Measurements from ENCODE around the gene TCHH. TPM values are rescaled to one million over a fixed set of nuclear protein-coding genes. Genes with fewer than 3 reads are reported as not detected.

The TCHH gene
- total and polyA plus RNA-seq, 2 of the 13 experiments (the other 11 are each of a cell fraction or from before 2014, with no cell fraction given), result not detected

- no peak for TF ChIP-seq ZNF770 (CRISPR knock-in tag; IDR thresholded peaks at IDR 0.05)
- TF ChIP-seq ZNF607 (CRISPR knock-in tag; IDR thresholded peaks at IDR 0.05; ENCODE audit: borderline replicate concordance), result no peak
- TF ChIP-seq MAZ (IDR thresholded peaks at IDR 0.05; ENCODE audit: borderline replicate concordance, low read depth, low read length), result no peak
- TF ChIP-seq MAZ (CRISPR knock-in tag; IDR thresholded peaks at IDR 0.05; ENCODE audit: low read depth), result no peak
- TF ChIP-seq NKX3-1 (CRISPR knock-in tag; IDR thresholded peaks at IDR 0.05), result no peak
- TF ChIP-seq ZBTB40 (IDR thresholded peaks at IDR 0.05), result no peak
- TF ChIP-seq ZBTB40 (CRISPR knock-in tag; IDR thresholded peaks at IDR 0.05), result no peak
- TF ChIP-seq, protein P1, sequence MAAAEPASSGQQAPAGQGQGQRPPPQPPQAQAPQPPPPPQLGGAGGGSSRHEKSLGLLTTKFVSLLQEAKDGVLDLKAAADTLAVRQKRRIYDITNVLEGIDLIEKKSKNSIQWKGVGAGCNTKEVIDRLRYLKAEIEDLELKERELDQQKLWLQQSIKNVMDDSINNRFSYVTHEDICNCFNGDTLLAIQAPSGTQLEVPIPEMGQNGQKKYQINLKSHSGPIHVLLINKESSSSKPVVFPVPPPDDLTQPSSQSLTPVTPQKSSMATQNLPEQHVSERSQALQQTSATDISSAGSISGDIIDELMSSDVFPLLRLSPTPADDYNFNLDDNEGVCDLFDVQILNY (CRISPR knock-in tag; conservative IDR thresholded peaks at IDR 0.05), result no peak
- TF ChIP-seq KDM6A (CRISPR knock-in tag; IDR thresholded peaks at IDR 0.05; ENCODE audit: low read depth), result no peak
- TF ChIP-seq, protein P2, sequence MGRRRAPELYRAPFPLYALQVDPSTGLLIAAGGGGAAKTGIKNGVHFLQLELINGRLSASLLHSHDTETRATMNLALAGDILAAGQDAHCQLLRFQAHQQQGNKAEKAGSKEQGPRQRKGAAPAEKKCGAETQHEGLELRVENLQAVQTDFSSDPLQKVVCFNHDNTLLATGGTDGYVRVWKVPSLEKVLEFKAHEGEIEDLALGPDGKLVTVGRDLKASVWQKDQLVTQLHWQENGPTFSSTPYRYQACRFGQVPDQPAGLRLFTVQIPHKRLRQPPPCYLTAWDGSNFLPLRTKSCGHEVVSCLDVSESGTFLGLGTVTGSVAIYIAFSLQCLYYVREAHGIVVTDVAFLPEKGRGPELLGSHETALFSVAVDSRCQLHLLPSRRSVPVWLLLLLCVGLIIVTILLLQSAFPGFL (CRISPR knock-in tag; IDR thresholded peaks at IDR 0.05), result no peak
- no peak for TF ChIP-seq NFIB (CRISPR knock-in tag; IDR thresholded peaks at IDR 0.05; ENCODE audit: borderline replicate concordance)
- TF ChIP-seq, protein P3, sequence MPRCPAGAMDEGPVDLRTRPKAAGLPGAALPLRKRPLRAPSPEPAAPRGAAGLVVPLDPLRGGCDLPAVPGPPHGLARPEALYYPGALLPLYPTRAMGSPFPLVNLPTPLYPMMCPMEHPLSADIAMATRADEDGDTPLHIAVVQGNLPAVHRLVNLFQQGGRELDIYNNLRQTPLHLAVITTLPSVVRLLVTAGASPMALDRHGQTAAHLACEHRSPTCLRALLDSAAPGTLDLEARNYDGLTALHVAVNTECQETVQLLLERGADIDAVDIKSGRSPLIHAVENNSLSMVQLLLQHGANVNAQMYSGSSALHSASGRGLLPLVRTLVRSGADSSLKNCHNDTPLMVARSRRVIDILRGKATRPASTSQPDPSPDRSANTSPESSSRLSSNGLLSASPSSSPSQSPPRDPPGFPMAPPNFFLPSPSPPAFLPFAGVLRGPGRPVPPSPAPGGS (CRISPR knock-in tag; IDR thresholded peaks at IDR 0.05), result no peak
- TF ChIP-seq CBX5 (CRISPR knock-in tag; IDR thresholded peaks at IDR 0.05; ENCODE audit: borderline replicate concordance), result no peak
- TF ChIP-seq CREBL2 (CRISPR knock-in tag; IDR thresholded peaks at IDR 0.05; ENCODE audit: borderline replicate concordance), result no peak
- TF ChIP-seq ZNF75D (CRISPR knock-in tag; IDR thresholded peaks at IDR 0.05; ENCODE audit: borderline replicate concordance), result no peak
Observed at GRCh38 chr1:152078831-152079441, 36.3 kb downstream of the TCHH start (continued).
